ENCODE measurements around the gene SLC38A9.

The SLC38A9 gene

DNA sequence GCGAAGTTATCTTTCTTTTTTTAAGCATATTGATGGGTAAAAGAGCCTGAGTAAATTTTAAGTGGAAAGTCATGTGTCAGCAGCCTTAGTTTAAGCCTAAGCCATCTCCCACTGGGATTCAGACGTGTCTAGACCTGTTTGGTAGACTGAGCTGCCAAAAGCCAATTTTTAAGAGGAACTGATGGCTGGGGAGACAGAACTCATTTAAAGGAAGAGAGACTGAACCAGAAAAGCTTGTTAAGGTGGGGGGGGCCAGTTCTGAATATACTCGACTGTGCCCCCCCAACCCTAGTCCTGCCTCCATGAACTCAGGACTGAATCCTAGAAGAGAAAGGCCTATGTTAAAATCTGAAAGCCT, 119.0 kb downstream of the SLC38A9 start:
- H3K79me1 ChIP-seq (ENCODE audit: low read length): no peaks in the 10 kb centered on the region
- H3K27me3 ChIP-seq (ENCODE audit: insufficient read depth, low read length, poor library complexity): no peaks in the 10 kb centered on the region
- no peak overlapping the region for H4K5ac ChIP-seq (ENCODE audit: low read length)
- H3K4me1 ChIP-seq (ENCODE audit: control insufficient read depth, low read depth, low read length): no peaks in the 10 kb centered on the region
- peak overlapping the region; percentile 15 for H2BK120ac ChIP-seq (ENCODE audit: low read depth, low read length)
- H3K56ac ChIP-seq (ENCODE audit: low read length): no peak overlapping the region
- H2BK5ac ChIP-seq (ENCODE audit: low read length): no peak overlapping the region
- no peak overlapping the region for H3K23ac ChIP-seq (ENCODE audit: low read length)
- no peak overlapping the region for H4K8ac ChIP-seq (ENCODE audit: low read depth, low read length)
- DNase-seq: no peak
- no peaks in the 10 kb centered on the region for H3K79me2 ChIP-seq (ENCODE audit: control insufficient read depth, insufficient read depth, low read length)
- no peak overlapping the region for H3K4me2 ChIP-seq (ENCODE audit: low read length)
- H3K18ac ChIP-seq (ENCODE audit: low read length): peak overlapping the region; percentile 86
- no peaks in the 10 kb centered on the region for H3K36me3 ChIP-seq (ENCODE audit: control insufficient read depth, insufficient read depth, low read length)
- no peak overlapping the region for H3K4me3 ChIP-seq (ENCODE audit: low read length)
- no peak overlapping the region for H2BK15ac ChIP-seq (replicated peaks; ENCODE audit: low read depth)
- H2AK5ac ChIP-seq (ENCODE audit: low read length): no peak overlapping the region
- no CpG with 5 or more reads among the region's 3 CpGs for WGBS (ENCODE audit: extremely low coverage, insufficient coverage, low lambda C conversion rate)
- no peak overlapping the region for H3K27ac ChIP-seq (ENCODE audit: low read depth, low read length)
- no peak overlapping the region for H3K4ac ChIP-seq (ENCODE audit: low read depth, low read length)
- no peak overlapping the region for H3K9ac ChIP-seq (ENCODE audit: low read length)

- no peak overlapping the region for H3K56ac ChIP-seq (ENCODE audit: low read length)
- DNase-seq: no peak
- H3K79me1 ChIP-seq (ENCODE audit: low read length): no peaks in the 10 kb centered on the region
- H2BK120ac ChIP-seq (ENCODE audit: low read depth, low read length): no peak overlapping the region
- no peaks in the 10 kb centered on the region for H3K4me1 ChIP-seq (ENCODE audit: control insufficient read depth, low read depth, low read length)
- no peak overlapping the region for H4K8ac ChIP-seq (ENCODE audit: low read depth, low read length)
- H3K79me2 ChIP-seq (ENCODE audit: control insufficient read depth, insufficient read depth, low read length): no peaks in the 10 kb centered on the region
- H3K27me3 ChIP-seq (ENCODE audit: insufficient read depth, low read length, poor library complexity): no peaks in the 10 kb centered on the region
- H3K18ac ChIP-seq (ENCODE audit: low read length): no peak overlapping the region
- no peak overlapping the region for H3K9ac ChIP-seq (ENCODE audit: low read length)
- H2BK15ac ChIP-seq (replicated peaks; ENCODE audit: low read depth): peak overlapping the region; percentile 36
- no peak overlapping the region for H2BK5ac ChIP-seq (ENCODE audit: low read length)
- no peak overlapping the region for H3K4me3 ChIP-seq (ENCODE audit: low read length)
- H2AK5ac ChIP-seq (ENCODE audit: low read length): no peak overlapping the region
- no peak overlapping the region for H3K4me2 ChIP-seq (ENCODE audit: low read length)
- H3K23ac ChIP-seq (ENCODE audit: low read length): no peak overlapping the region
- H3K4ac ChIP-seq (ENCODE audit: low read depth, low read length): no peak overlapping the region
- no peaks in the 10 kb centered on the region for H3K36me3 ChIP-seq (ENCODE audit: control insufficient read depth, insufficient read depth, low read length)
- no peak overlapping the region for H4K5ac ChIP-seq (ENCODE audit: low read length)
- H3K27ac ChIP-seq (ENCODE audit: low read depth, low read length): no peak overlapping the region
- WGBS (ENCODE audit: extremely low coverage, insufficient coverage, low lambda C conversion rate): 100% methylated on average over 2 of the region's 5 CpGs
Measured at GRCh38 chr5:55592388-55593114, 119.6 kb downstream of the SLC38A9 start.

- Histone ChIP-seq H2AK5ac (ENCODE audit: low read length) (no peak overlapping the region), H3K36me3 (ENCODE audit: control insufficient read depth, insufficient read depth, low read length) (no peaks in the 10 kb centered on the region), H3K23ac (ENCODE audit: low read length) (no peak overlapping the region), H3K79me2 (ENCODE audit: control insufficient read depth, insufficient read depth, low read length) (no peaks in the 10 kb centered on the region), H4K5ac (ENCODE audit: low read length) (no peak overlapping the region), H3K56ac (ENCODE audit: low read length) (no peak overlapping the region), H2BK15ac (replicated peaks; ENCODE audit: low read depth) (no peak overlapping the region), H3K4me2 (ENCODE audit: low read length) (no peak overlapping the region), H3K18ac (ENCODE audit: low read length) (no peak overlapping the region), H2BK120ac (ENCODE audit: low read depth, low read length) (no peak overlapping the region), H3K79me1 (ENCODE audit: low read length) (no peaks in the 10 kb centered on the region), H3K4ac (ENCODE audit: low read depth, low read length) (no peak overlapping the region), H3K27me3 (ENCODE audit: insufficient read depth, low read length, poor library complexity) (no peaks in the 10 kb centered on the region), H3K9ac (ENCODE audit: low read length) (no peak overlapping the region), H3K4me1 (ENCODE audit: control insufficient read depth, low read depth, low read length) (no peaks in the 10 kb centered on the region), H3K27ac (ENCODE audit: low read depth, low read length) (no peak overlapping the region), H4K8ac (ENCODE audit: low read depth, low read length) (no peak overlapping the region), H2BK5ac (ENCODE audit: low read length) (no peak overlapping the region), H3K4me3 (ENCODE audit: low read length) (no peak overlapping the region)
- no CpG with 5 or more reads among the region's 4 CpGs for WGBS (ENCODE audit: extremely low coverage, insufficient coverage, low lambda C conversion rate)
- no peak for DNase-seq
Measured at GRCh38 chr5:55591686-55592085, 120.4 kb downstream of the SLC38A9 start.

DNA sequence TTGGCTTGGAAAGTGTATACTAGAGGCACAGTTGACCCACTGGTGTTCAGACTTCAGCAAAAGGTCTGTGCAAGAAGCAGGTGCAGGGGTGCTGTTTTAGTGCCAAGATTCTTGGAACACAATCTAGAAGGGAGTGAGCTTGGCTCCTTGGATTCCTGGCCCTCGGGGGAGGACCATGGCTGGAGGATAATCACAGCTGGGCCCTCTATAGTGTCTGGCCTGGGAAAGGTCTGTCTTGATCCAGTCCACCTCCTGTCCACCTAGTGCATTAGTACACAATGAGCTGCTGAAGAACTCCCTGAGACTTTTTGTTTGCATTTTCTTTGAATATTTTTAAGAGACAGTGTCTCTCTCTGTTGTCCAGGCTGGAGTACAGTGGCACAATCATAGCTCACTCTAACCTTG, 126.9 kb downstream of the SLC38A9 start:
- H3K4me2 ChIP-seq (ENCODE audit: low read length): no peak overlapping the region
- H3K36me3 ChIP-seq (ENCODE audit: control insufficient read depth, insufficient read depth, low read length): no peaks in the 10 kb centered on the region
- no peak overlapping the region for H2BK120ac ChIP-seq (ENCODE audit: low read depth, low read length)
- H2AK5ac ChIP-seq (ENCODE audit: low read length): no peak overlapping the region
- no peak for DNase-seq
- H3K27ac ChIP-seq (ENCODE audit: low read depth, low read length): no peak overlapping the region
- H3K4ac ChIP-seq (ENCODE audit: low read depth, low read length): no peak overlapping the region
- no peak overlapping the region for H3K56ac ChIP-seq (ENCODE audit: low read length)
- no peak overlapping the region for H3K9ac ChIP-seq (ENCODE audit: low read length)
- H2BK15ac ChIP-seq (replicated peaks; ENCODE audit: low read depth): no peak overlapping the region
- no peak overlapping the region for H3K23ac ChIP-seq (ENCODE audit: low read length)
- H3K4me3 ChIP-seq (ENCODE audit: low read length): no peak overlapping the region
- H4K5ac ChIP-seq (ENCODE audit: low read length): no peak overlapping the region
- no peak overlapping the region for H4K8ac ChIP-seq (ENCODE audit: low read depth, low read length)
- no CpG with 5 or more reads among the region's 1 CpG for WGBS (ENCODE audit: extremely low coverage, insufficient coverage, low lambda C conversion rate)
- H3K4me1 ChIP-seq (ENCODE audit: control insufficient read depth, low read depth, low read length): no peaks in the 10 kb centered on the region
- no peak overlapping the region for H3K18ac ChIP-seq (ENCODE audit: low read length)
- H3K27me3 ChIP-seq (ENCODE audit: insufficient read depth, low read length, poor library complexity): no peaks in the 10 kb centered on the region
- H2BK5ac ChIP-seq (ENCODE audit: low read length): no peak overlapping the region
- H3K79me1 ChIP-seq (ENCODE audit: low read length): no peaks in the 10 kb centered on the region
- H3K79me2 ChIP-seq (ENCODE audit: control insufficient read depth, insufficient read depth, low read length): no peaks in the 10 kb centered on the region

DNA sequence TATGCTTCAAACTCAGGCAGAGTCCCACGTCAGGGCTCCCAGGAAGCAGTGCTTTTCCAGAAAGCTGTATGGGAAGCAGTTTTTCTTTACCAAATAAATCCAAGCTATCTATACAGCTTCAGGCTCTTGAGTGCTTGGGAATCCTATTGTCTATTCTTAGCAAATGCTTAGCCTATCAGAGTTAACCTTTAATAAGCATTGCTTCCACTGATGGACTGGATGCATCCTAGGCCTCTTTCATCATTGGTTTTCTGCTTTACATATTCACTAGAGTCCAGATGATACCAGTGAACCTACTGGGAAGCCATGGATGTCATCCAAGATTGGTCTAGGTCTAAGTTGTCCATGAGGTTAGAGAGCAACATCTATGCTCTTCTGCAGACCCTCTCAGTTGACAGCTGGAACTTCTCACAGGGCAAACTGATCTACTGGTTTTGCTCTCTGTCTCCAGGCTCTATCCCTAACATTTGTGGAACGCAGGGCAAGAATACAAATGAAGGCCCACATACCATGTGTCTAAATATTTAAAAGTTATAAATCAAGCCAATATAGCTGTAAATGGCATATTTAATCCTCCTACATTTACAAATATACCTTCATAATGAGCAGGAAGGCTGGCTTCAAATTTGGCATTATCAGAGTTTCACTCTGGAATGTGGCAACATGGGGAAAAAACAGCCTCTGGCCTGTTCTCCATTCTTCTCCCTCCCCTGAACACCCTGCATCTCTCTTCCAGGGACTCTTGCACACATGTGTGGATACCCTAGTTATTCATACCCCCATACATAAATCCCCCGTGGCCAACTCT, 127.5 kb downstream of the SLC38A9 start:
- Histone ChIP-seq H3K23ac (ENCODE audit: low read length) (no peak overlapping the region), H2BK120ac (ENCODE audit: low read depth, low read length) (no peak overlapping the region), H3K4me3 (ENCODE audit: low read length) (no peak overlapping the region), H2BK5ac (ENCODE audit: low read length) (no peak overlapping the region), H3K79me2 (ENCODE audit: control insufficient read depth, insufficient read depth, low read length) (no peaks in the 10 kb centered on the region), H3K79me1 (ENCODE audit: low read length) (no peaks in the 10 kb centered on the region), H4K5ac (ENCODE audit: low read length) (no peak overlapping the region), H3K4ac (ENCODE audit: low read depth, low read length) (no peak overlapping the region), H4K8ac (ENCODE audit: low read depth, low read length) (no peak overlapping the region), H3K36me3 (ENCODE audit: control insufficient read depth, insufficient read depth, low read length) (no peaks in the 10 kb centered on the region), H2AK5ac (ENCODE audit: low read length) (no peak overlapping the region), H3K56ac (ENCODE audit: low read length) (no peak overlapping the region), H2BK15ac (replicated peaks; ENCODE audit: low read depth) (no peak overlapping the region), H3K9ac (ENCODE audit: low read length) (no peak overlapping the region), H3K4me2 (ENCODE audit: low read length) (no peak overlapping the region), H3K4me1 (ENCODE audit: control insufficient read depth, low read depth, low read length) (no peaks in the 10 kb centered on the region), H3K27me3 (ENCODE audit: insufficient read depth, low read length, poor library complexity) (no peaks in the 10 kb centered on the region), H3K18ac (ENCODE audit: low read length) (no peak overlapping the region), H3K27ac (ENCODE audit: low read depth, low read length) (no peak overlapping the region)
- WGBS (ENCODE audit: extremely low coverage, insufficient coverage, low lambda C conversion rate): no CpG with 5 or more reads among the region's 3 CpGs
- DNase-seq: no peak
